HFFc6 (cell line): ENCODE results near the gene GZMB. TPM values are rescaled to one million over a fixed set of nuclear protein-coding genes. Genes with fewer than 3 reads are reported as not detected.

Source experiments
- DNase-seq: peaks from one replicate; pipeline ENCODE4 v3.0.0-alpha.2; 2018
- H3K27ac Mint-ChIP-seq: 2 replicates; pipeline ENCODE4 v1.8.0; 2020; ENCODE audit warnings: mild to moderate bottlenecking, mixed read lengths
- H3K27me3 Mint-ChIP-seq: 2 replicates; pipeline ENCODE4 v1.8.0; 2021; ENCODE audit warnings: mild to moderate bottlenecking, moderate library complexity, mixed read lengths; ENCODE audit not compliant: insufficient read depth
- H3K36me3 Mint-ChIP-seq: 2 replicates; pipeline ENCODE4 v1.8.0; 2021; ENCODE audit warnings: low read depth, mixed read lengths
- H3K4me1 Mint-ChIP-seq: 2 replicates; pipeline ENCODE4 v1.8.0; 2020; ENCODE audit warnings: low read depth, mixed read lengths
- H3K4me3 Mint-ChIP-seq: 2 replicates; pipeline ENCODE4 v1.8.0; 2020; ENCODE audit warnings: mild to moderate bottlenecking, moderate library complexity, mixed read lengths
- H3K9me3 Mint-ChIP-seq: 2 replicates; pipeline ENCODE4 v1.8.0; 2020; ENCODE audit warnings: mild to moderate bottlenecking, mixed read lengths
- CTCF ChIP-seq: fragments of 200-600 bp; sonication (generic); IDR thresholded peaks from 2 replicates; pipeline ENCODE4 v1.5.0; 2021; ENCODE audit warnings: antibody characterized with exemption, mild to moderate bottlenecking
- total RNA-seq, 6 experiments: library from RNA; stranded (reverse); fragmentation: NEBNext Ultra II Directional; extraction: Animal tissue kit (Norgen Biotek cat#: 25700); gene quantifications; 2 replicates in 1 of 6; 3 replicates in 5 of 6; pipeline ENCODE4 v1.2.3, GENCODE V29; 2021

The GZMB gene
- total RNA-seq, 6 experiments from 2014 or later, result not detected

- no peaks in the 10 kb centered on the region for H3K36me3 Mint-ChIP-seq
- peaks cover 5% of the 10 kb centered on the region for H3K4me1 Mint-ChIP-seq
- DNase-seq, result no peak
- no peak overlapping the region; the same call in 1 of the 2 replicates for H3K4me3 Mint-ChIP-seq
- H3K9me3 Mint-ChIP-seq, result no peaks in the 10 kb centered on the region
- H3K27me3 Mint-ChIP-seq, result peaks cover 6% of the 10 kb centered on the region
- H3K27ac Mint-ChIP-seq, result no peak overlapping the region
- TF ChIP-seq CTCF, result no peak
Observed at GRCh38 chr14:24677956-24678355, 44.0 kb upstream of the GZMB start.

GRCh38 chr14:24674204-24674970 is 40.4 kb upstream of the GZMB start:
- Mint-ChIP-seq H3K9me3 (no peaks in the 10 kb centered on the region), H3K27me3 (peaks cover 3% of the 10 kb centered on the region), H3K4me3 (no peak overlapping the region), H3K36me3 (no peaks in the 10 kb centered on the region), H3K27ac (no peak overlapping the region), H3K4me1 (peaks cover 5% of the 10 kb centered on the region)
- DNase-seq, result no peak
- TF ChIP-seq CTCF, result no peak

- Mint-ChIP-seq H3K36me3 (no peaks in the 10 kb centered on the region), H3K9me3 (no peaks in the 10 kb centered on the region), H3K27me3 (peaks cover under 1% of the 10 kb centered on the region; the same call in 1 of the 2 replicates), H3K4me3 (no peak overlapping the region), H3K27ac (no peak overlapping the region), H3K4me1 (peaks cover 2% of the 10 kb centered on the region)
- no peak for TF ChIP-seq CTCF
- no peak for DNase-seq
Observed at GRCh38 chr14:24673534-24674203, 39.7 kb upstream of the GZMB start.

GRCh38 chr14:24673059-24673458 is 39.1 kb upstream of the GZMB start:
- Mint-ChIP-seq H3K4me1 (no peaks in the 10 kb centered on the region), H3K4me3 (no peak overlapping the region), H3K9me3 (no peaks in the 10 kb centered on the region), H3K36me3 (no peaks in the 10 kb centered on the region), H3K27ac (no peak overlapping the region), H3K27me3 (no peaks in the 10 kb centered on the region)
- TF ChIP-seq CTCF, result no peak
- no peak for DNase-seq

- DNase-seq, result no peak
- TF ChIP-seq CTCF, result no peak
- Mint-ChIP-seq H3K27me3 (no peaks in the 10 kb centered on the region), H3K4me3 (no peak overlapping the region), H3K27ac (no peak overlapping the region), H3K36me3 (no peaks in the 10 kb centered on the region), H3K9me3 (peaks cover 5% of the 10 kb centered on the region), H3K4me1 (no peaks in the 10 kb centered on the region)
Observed at GRCh38 chr14:24670594-24670993, 36.6 kb upstream of the GZMB start.
